H9 (cell line): Measurements from ENCODE around the gene POR. TPM values are rescaled to one million over a fixed set of nuclear protein-coding genes. Genes with fewer than 3 reads are reported as not detected.

Experiments
- DNase-seq: peaks from one replicate; pipeline ENCODE4 v3.0.0-alpha.2; 2017
- H2AFZ ChIP-seq: one replicate; pipeline ENCODE4 v1.6.1; 2013; ENCODE audit warnings: mild to moderate bottlenecking, low read length, control low read depth, moderate library complexity
- H2AK5ac ChIP-seq: 2 replicates; pipeline ENCODE4 v1.6.1; 2013; ENCODE audit warnings: low read length, control low read depth, mixed read lengths; ENCODE audit not compliant: insufficient read length
- H2BK120ac ChIP-seq: one replicate; pipeline ENCODE4 v1.6.1; 2013; ENCODE audit warnings: low read depth, mild to moderate bottlenecking, low read length, control low read depth, inconsistent platforms; ENCODE audit not compliant: poor library complexity, severe bottlenecking
- H2BK12ac ChIP-seq: 2 replicates; pipeline ENCODE4 v1.6.1; 2013; ENCODE audit warnings: low read length, control low read depth, mixed read lengths, low read depth; ENCODE audit not compliant: insufficient read length
- H2BK15ac ChIP-seq: 2 replicates; pipeline ENCODE4 v1.6.1; 2013; ENCODE audit warnings: low read depth, low read length, control low read depth
- H2BK20ac ChIP-seq: one replicate; pipeline ENCODE4 v1.6.1; 2013; ENCODE audit warnings: low read depth, mild to moderate bottlenecking, low read length, control low read depth, inconsistent platforms; ENCODE audit not compliant: poor library complexity, severe bottlenecking
- H2BK5ac ChIP-seq: 2 replicates; pipeline ENCODE4 v1.6.1; 2013; ENCODE audit warnings: low read length, control low read depth, mixed read lengths; ENCODE audit not compliant: insufficient read length
- H3K14ac ChIP-seq: 2 replicates; pipeline ENCODE4 v1.6.1; 2013; ENCODE audit warnings: low read length, control low read depth; ENCODE audit not compliant: insufficient read depth
- H3K18ac ChIP-seq: 2 replicates; pipeline ENCODE4 v1.6.1; 2013; ENCODE audit warnings: low read depth, mild to moderate bottlenecking, mixed read lengths, low read length, control low read depth; ENCODE audit not compliant: insufficient read length
- H3K23ac ChIP-seq: 2 replicates; pipeline ENCODE4 v1.6.1; 2013; ENCODE audit warnings: low read length, control low read depth, mixed read lengths, low read depth; ENCODE audit not compliant: insufficient read length
- H3K23me2 ChIP-seq: 2 replicates; pipeline ENCODE4 v1.6.1; 2013; ENCODE audit warnings: low read depth, mild to moderate bottlenecking, mixed read lengths, low read length, control low read depth; ENCODE audit not compliant: insufficient read length, poor library complexity, severe bottlenecking
- H3K27ac ChIP-seq: 2 replicates; pipeline ENCODE4 v1.5.1; 2013; ENCODE audit warnings: low read length, control low read depth, mixed read lengths, low read depth; ENCODE audit not compliant: insufficient read length
- H3K27me3 ChIP-seq: 2 replicates; pipeline ENCODE4 v1.6.1; 2013; ENCODE audit warnings: low read length, control low read depth, inconsistent platforms; ENCODE audit not compliant: insufficient read depth
- H3K4ac ChIP-seq: 2 replicates; pipeline ENCODE4 v1.6.1; 2013; ENCODE audit warnings: low read depth, mild to moderate bottlenecking, control low read depth, inconsistent platforms, low read length, moderate library complexity
- H3K4me1 ChIP-seq: 2 replicates; pipeline ENCODE4 v1.6.1; 2013; ENCODE audit warnings: low read length, control low read depth, inconsistent platforms; ENCODE audit not compliant: insufficient read depth
- H3K4me2 ChIP-seq: 2 replicates; pipeline ENCODE4 v1.6.1; 2013; ENCODE audit warnings: low read length, control low read depth, mixed read lengths; ENCODE audit not compliant: insufficient read length, insufficient read depth
- H3K56ac ChIP-seq: 2 replicates; pipeline ENCODE4 v1.6.1; 2013; ENCODE audit warnings: low read depth, mild to moderate bottlenecking, mixed read lengths, low read length, control low read depth; ENCODE audit not compliant: insufficient read length
- H3K79me1 ChIP-seq: 2 replicates; pipeline ENCODE4 v1.6.1; 2013; ENCODE audit warnings: low read depth, mild to moderate bottlenecking, moderate library complexity, low read length, control low read depth, inconsistent platforms; ENCODE audit not compliant: insufficient read depth, poor library complexity, severe bottlenecking
- H3K79me2 ChIP-seq: 2 replicates; pipeline ENCODE4 v1.6.1; 2013; ENCODE audit warnings: low read length, control low read depth, inconsistent platforms; ENCODE audit not compliant: insufficient read depth
- H3K9ac ChIP-seq: 2 replicates; pipeline ENCODE4 v1.6.1; 2013; ENCODE audit warnings: low read length, control low read depth, mixed read lengths; ENCODE audit not compliant: insufficient read length; ENCODE audit errors: extremely low read depth
- H3K9me3 ChIP-seq: one replicate; pipeline ENCODE4 v1.6.1; 2013; ENCODE audit warnings: low read depth, low read length, inconsistent platforms; ENCODE audit not compliant: control insufficient read depth
- H3T11ph ChIP-seq: one replicate; pipeline ENCODE4 v1.6.1; 2013; ENCODE audit warnings: mild to moderate bottlenecking, low read length, control low read depth, inconsistent platforms
- H4K20me1 ChIP-seq: one replicate; pipeline ENCODE4 v1.6.1; 2013; ENCODE audit not compliant: control insufficient read depth, insufficient read length, insufficient read depth
- H4K5ac ChIP-seq: 2 replicates; pipeline ENCODE4 v1.6.1; 2013; ENCODE audit warnings: low read depth, mild to moderate bottlenecking, mixed read lengths, low read length, control low read depth; ENCODE audit not compliant: insufficient read length
- H4K8ac ChIP-seq: replicated peaks from 2 replicates; pipeline ENCODE4 v1.6.1; 2013; ENCODE audit warnings: low read length, control low read depth, mixed read lengths, low read depth; ENCODE audit not compliant: insufficient read length
- H4K91ac ChIP-seq: 2 replicates; pipeline ENCODE4 v1.6.1; 2013; ENCODE audit warnings: low read depth, mild to moderate bottlenecking, moderate library complexity, mixed read lengths, low read length, control low read depth; ENCODE audit not compliant: insufficient read length
- H3K27ac Mint-ChIP-seq, 3 experiments: 2 replicates in 2 of 3; 3 replicates in 1 of 3; pipeline ENCODE4 v1.8.0; 2020 to 2021; ENCODE audit warnings: mixed read lengths in 3 of 3, mild to moderate bottlenecking in 1 of 3, moderate library complexity in 1 of 3
- H3K27me3 Mint-ChIP-seq: 2 replicates; pipeline ENCODE4 v1.8.0; 2021; ENCODE audit warnings: low read depth, mild to moderate bottlenecking, moderate library complexity, mixed read lengths
- H3K36me3 Mint-ChIP-seq, 3 experiments: 2 replicates in 2 of 3; 3 replicates in 1 of 3; pipeline ENCODE4 v1.8.0; 2020 to 2021; ENCODE audit warnings: low read depth in 3 of 3, mixed read lengths in 3 of 3; ENCODE audit not compliant: insufficient read depth in 1 of 3
- H3K4me1 Mint-ChIP-seq, 2 experiments: 2 replicates each; pipeline ENCODE4 v1.8.0; 2020; ENCODE audit warnings: mixed read lengths in 2 of 2
- H3K4me3 Mint-ChIP-seq, 2 experiments: 2 replicates in 1 of 2; 3 replicates in 1 of 2; pipeline ENCODE4 v1.8.0; 2020 to 2021; ENCODE audit warnings: mild to moderate bottlenecking in 2 of 2, mixed read lengths in 2 of 2, moderate library complexity in 1 of 2
- H3K9me3 Mint-ChIP-seq, 2 experiments: 2 replicates in 1 of 2; 3 replicates in 1 of 2; pipeline ENCODE4 v1.8.0; 2020; ENCODE audit warnings: mild to moderate bottlenecking in 2 of 2, mixed read lengths in 2 of 2, moderate library complexity in 1 of 2
- WGBS: extraction: QIAGEN DNeasy Blood & Tissue Kit; methylation state at CpG from one replicate; pipeline ENCODE4 v1.1.7; 2013; ENCODE audit warnings: missing lambda C conversion rate, low lambda C conversion rate, mixed read lengths; ENCODE audit not compliant: insufficient read length; ENCODE audit errors: extremely low coverage; 5-methylcytosine and 5-hydroxymethylcytosine counted together
- total RNA-seq: library from RNA; stranded (reverse); gene quantifications from 2 replicates; pipeline ENCODE4 v1.2.1, GENCODE V29; 2021
- TF ChIP-seq, protein P1 (sequence below): fragments of 200-600 bp; sonication (generic); conservative IDR thresholded peaks from 3 replicates; pipeline ENCODE4 v1.8.0; 2021; ENCODE audit warnings: antibody characterized with exemption, mild to moderate bottlenecking

POR gene
- total RNA-seq, 1 experiment from 2014 or later, result 128 TPM

DNA sequence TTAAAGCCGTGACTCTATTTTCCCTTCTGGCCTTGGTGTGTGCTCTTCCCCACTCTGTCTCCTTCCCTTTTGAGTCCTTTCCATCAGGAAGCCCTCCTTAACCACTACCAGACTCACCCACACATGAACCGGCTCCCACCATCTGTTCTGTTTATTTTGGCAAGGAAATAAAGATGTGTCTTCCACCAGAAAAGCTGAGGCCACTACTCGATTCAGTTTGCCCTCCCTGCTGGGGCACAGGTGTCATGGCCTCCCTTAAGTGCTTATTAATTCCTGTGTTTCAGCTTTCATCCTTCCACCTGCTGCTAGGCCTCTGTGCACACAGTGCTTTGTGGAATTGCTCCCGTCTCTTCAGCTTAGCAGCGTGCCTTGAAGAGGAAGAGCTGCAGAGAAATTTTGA, 16.7 kb downstream of the POR start:
- Mint-ChIP-seq H3K9me3 (peaks cover 5 to 14% of the 10 kb centered on the region in 2 experiments; a peak in 4 of 5 replicates), H3K27me3 (no peaks in the 10 kb centered on the region), H3K27ac (peak overlapping the region in 2 of 3 experiments; percentile 12 to 32; a peak in 3 of 7 replicates), H3K4me3 (no peak overlapping the region), H3K36me3 (peaks cover 10 to 44% (median 34%) of the 10 kb centered on the region in 3 experiments), H3K4me1 (peaks cover 9 to 14% of the 10 kb centered on the region in 2 experiments; a peak in 3 of 4 replicates)
- Histone ChIP-seq H2BK5ac (no peak overlapping the region), H3K79me1 (peaks cover 6% of the 10 kb centered on the region), H2BK20ac (no peak overlapping the region), H3T11ph (no peak overlapping the region), H3K27me3 (no peaks in the 10 kb centered on the region), H4K20me1 (no peaks in the 10 kb centered on the region), H3K23me2 (no peaks in the 10 kb centered on the region), H4K5ac (no peak overlapping the region), H2BK15ac (no peak overlapping the region), H2AFZ (no peak overlapping the region), H3K27ac (no peak overlapping the region), H3K4me2 (no peak overlapping the region), H3K14ac (no peak overlapping the region), H2AK5ac (no peak overlapping the region), H3K18ac (no peak overlapping the region), H4K8ac (no peak overlapping the region), H3K79me2 (peaks cover 5% of the 10 kb centered on the region; the same call in 1 of the 2 replicates), H2BK12ac (no peak overlapping the region), H3K56ac (no peak overlapping the region), H3K4ac (no peak overlapping the region), H3K23ac (no peak overlapping the region), H3K9ac (no peak overlapping the region), H4K91ac (no peak overlapping the region), H3K9me3 (no peaks in the 10 kb centered on the region), H2BK120ac (no peak overlapping the region), H3K4me1 (no peaks in the 10 kb centered on the region)
- no CpG with 5 or more reads among the region's 5 CpGs for WGBS
- TF ChIP-seq, protein P1, sequence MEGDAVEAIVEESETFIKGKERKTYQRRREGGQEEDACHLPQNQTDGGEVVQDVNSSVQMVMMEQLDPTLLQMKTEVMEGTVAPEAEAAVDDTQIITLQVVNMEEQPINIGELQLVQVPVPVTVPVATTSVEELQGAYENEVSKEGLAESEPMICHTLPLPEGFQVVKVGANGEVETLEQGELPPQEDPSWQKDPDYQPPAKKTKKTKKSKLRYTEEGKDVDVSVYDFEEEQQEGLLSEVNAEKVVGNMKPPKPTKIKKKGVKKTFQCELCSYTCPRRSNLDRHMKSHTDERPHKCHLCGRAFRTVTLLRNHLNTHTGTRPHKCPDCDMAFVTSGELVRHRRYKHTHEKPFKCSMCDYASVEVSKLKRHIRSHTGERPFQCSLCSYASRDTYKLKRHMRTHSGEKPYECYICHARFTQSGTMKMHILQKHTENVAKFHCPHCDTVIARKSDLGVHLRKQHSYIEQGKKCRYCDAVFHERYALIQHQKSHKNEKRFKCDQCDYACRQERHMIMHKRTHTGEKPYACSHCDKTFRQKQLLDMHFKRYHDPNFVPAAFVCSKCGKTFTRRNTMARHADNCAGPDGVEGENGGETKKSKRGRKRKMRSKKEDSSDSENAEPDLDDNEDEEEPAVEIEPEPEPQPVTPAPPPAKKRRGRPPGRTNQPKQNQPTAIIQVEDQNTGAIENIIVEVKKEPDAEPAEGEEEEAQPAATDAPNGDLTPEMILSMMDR, result no peak
- DNase-seq, result no peak
